ENCODE data around the gene KIAA1671.

- no peak for TF ChIP-seq CTCF (IDR thresholded peaks at IDR 0.05)
- TF ChIP-seq POLR2AphosphoS5 (IDR thresholded peaks at IDR 0.05), result no peak
Observed at GRCh38 chr22:25039255-25039654, 86.7 kb downstream of the KIAA1671 start.
